ENCODE measurements around the gene DPP7.

DNA sequence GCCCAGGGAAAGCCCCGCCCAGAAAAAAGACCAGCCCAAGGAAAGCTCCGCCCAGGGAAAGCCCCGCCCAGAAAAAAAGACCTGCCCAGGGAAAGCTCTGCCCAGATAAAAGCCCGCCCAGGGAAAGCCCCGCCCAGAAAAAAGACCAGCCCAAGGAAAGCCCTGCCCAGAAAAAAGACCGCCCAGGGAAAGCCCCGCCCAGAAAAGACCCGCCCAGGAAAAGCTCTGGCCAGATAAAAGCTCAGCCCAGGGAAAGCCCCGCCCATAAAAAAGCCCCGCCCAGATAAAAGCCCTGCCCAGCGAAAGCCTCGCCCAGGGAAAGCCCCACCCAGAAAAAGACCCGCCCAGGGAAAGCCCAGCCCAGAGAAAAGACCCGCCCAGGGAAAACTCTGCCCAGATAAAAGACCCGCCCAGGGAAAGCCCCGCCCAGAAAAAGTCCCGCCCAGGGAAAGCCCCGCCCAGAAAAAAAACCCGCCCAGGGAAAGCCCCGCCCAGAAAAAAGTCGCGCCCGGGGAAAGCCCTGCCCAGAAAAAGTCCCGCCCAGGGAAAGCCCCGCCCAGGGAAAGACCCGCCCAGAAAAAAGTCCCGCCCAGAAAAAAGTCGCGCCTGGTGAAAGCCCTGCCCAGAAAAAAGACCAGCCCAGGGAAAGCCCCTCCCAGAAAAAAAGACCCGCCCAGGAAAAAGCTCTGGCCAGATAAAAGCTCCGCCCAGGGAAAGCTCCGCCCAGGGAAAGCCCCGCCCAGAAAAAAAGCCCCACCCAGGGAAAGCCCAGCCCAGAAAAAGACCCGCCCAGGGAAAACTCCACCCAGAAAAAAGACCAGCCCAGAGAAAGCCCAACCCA is 36.3 kb upstream of the DPP7 start:
- TF ChIP-seq EZH2 (optimal IDR thresholded peaks at IDR 0.05; ENCODE audit: low read depth, low read length) (no peak), EZH2phosphoT487 (IDR thresholded peaks at IDR 0.05; ENCODE audit: low read length) (no peak)
- TF ChIP-seq, protein P1, sequence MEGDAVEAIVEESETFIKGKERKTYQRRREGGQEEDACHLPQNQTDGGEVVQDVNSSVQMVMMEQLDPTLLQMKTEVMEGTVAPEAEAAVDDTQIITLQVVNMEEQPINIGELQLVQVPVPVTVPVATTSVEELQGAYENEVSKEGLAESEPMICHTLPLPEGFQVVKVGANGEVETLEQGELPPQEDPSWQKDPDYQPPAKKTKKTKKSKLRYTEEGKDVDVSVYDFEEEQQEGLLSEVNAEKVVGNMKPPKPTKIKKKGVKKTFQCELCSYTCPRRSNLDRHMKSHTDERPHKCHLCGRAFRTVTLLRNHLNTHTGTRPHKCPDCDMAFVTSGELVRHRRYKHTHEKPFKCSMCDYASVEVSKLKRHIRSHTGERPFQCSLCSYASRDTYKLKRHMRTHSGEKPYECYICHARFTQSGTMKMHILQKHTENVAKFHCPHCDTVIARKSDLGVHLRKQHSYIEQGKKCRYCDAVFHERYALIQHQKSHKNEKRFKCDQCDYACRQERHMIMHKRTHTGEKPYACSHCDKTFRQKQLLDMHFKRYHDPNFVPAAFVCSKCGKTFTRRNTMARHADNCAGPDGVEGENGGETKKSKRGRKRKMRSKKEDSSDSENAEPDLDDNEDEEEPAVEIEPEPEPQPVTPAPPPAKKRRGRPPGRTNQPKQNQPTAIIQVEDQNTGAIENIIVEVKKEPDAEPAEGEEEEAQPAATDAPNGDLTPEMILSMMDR (IDR thresholded peaks at IDR 0.05; ENCODE audit: low read length): no peak

Measured in MM.1S (cell line).